ENCODE results near the gene CNTN4.

CNTN4 gene

GRCh38 chr3:2880218-2880756 lies 781.6 kb downstream of the CNTN4 start:
- Histone ChIP-seq H3K4me2 (ENCODE audit: insufficient read depth, low read length) (no peak overlapping the region), H3K9ac (ENCODE audit: low read depth, low read length) (no peak overlapping the region), H3K4me3 (ENCODE audit: low read depth in 1 of 2, low read length in 2 of 2) (no peak overlapping the region), H3K79me2 (ENCODE audit: insufficient read depth, low read length) (no peaks in the 10 kb centered on the region), H3K27me3 (ENCODE audit: insufficient read depth, low read length, poor library complexity) (no peaks in the 10 kb centered on the region), H3K27ac (ENCODE audit: low read length) (no peak overlapping the region), H3K4me1 (ENCODE audit: insufficient read depth, low read length) (no peaks in the 10 kb centered on the region), H3K9me3 (ENCODE audit: insufficient read depth, low read length, severe bottlenecking) (no peaks in the 10 kb centered on the region), H2AFZ (ENCODE audit: low read depth, low read length) (no peak overlapping the region), H4K20me1 (ENCODE audit: insufficient read depth, low read length) (no peaks in the 10 kb centered on the region), H3K36me3 (ENCODE audit: insufficient read depth, low read length) (no peaks in the 10 kb centered on the region)
- ATAC-seq (ENCODE audit: insufficient read depth, low read depth) (no peak), DNase-seq (no peak)
- TF ChIP-seq CTCF (IDR thresholded peaks at IDR 0.05; ENCODE audit: borderline replicate concordance, extremely low read depth, low read length, poor library complexity, severe bottlenecking) (no peak), EZH2 (IDR thresholded peaks at IDR 0.05; ENCODE audit: borderline replicate concordance, low read depth, low read length, severe bottlenecking) (no peak)

- no peak for DNase-seq
- Histone ChIP-seq H3K79me2 (ENCODE audit: insufficient read depth, low read length) (no peaks in the 10 kb centered on the region), H2AFZ (ENCODE audit: low read depth, low read length) (no peak overlapping the region), H3K9ac (ENCODE audit: low read depth, low read length) (no peak overlapping the region), H3K4me2 (ENCODE audit: insufficient read depth, low read length) (no peak overlapping the region), H3K9me3 (ENCODE audit: insufficient read depth, low read length, severe bottlenecking) (no peaks in the 10 kb centered on the region), H3K36me3 (ENCODE audit: insufficient read depth, low read length) (no peaks in the 10 kb centered on the region), H3K4me1 (ENCODE audit: insufficient read depth, low read length) (no peaks in the 10 kb centered on the region), H3K27me3 (ENCODE audit: insufficient read depth, low read length, poor library complexity) (no peaks in the 10 kb centered on the region), H3K4me3 (ENCODE audit: low read depth in 1 of 2, low read length in 2 of 2) (no peak overlapping the region), H3K27ac (ENCODE audit: low read length) (no peak overlapping the region), H4K20me1 (ENCODE audit: insufficient read depth, low read length) (no peaks in the 10 kb centered on the region)
- TF ChIP-seq EZH2 (IDR thresholded peaks at IDR 0.05; ENCODE audit: borderline replicate concordance, low read depth, low read length, severe bottlenecking), result no peak
- no peak for TF ChIP-seq CTCF (IDR thresholded peaks at IDR 0.05; ENCODE audit: borderline replicate concordance, extremely low read depth, low read length, poor library complexity, severe bottlenecking)
- ATAC-seq (ENCODE audit: insufficient read depth, low read depth), result no peak
Measured at GRCh38 chr3:2883283-2883682, 784.6 kb downstream of the CNTN4 start.

- Histone ChIP-seq H3K36me3 (ENCODE audit: insufficient read depth, low read length) (no peaks in the 10 kb centered on the region), H3K9me3 (ENCODE audit: insufficient read depth, low read length, severe bottlenecking) (no peaks in the 10 kb centered on the region), H3K27me3 (ENCODE audit: insufficient read depth, low read length, poor library complexity) (no peaks in the 10 kb centered on the region), H3K4me1 (ENCODE audit: insufficient read depth, low read length) (no peaks in the 10 kb centered on the region), H3K79me2 (ENCODE audit: insufficient read depth, low read length) (no peaks in the 10 kb centered on the region), H3K4me2 (ENCODE audit: insufficient read depth, low read length) (no peak overlapping the region), H3K4me3 (ENCODE audit: low read depth in 1 of 2, low read length in 2 of 2) (no peak overlapping the region), H4K20me1 (ENCODE audit: insufficient read depth, low read length) (no peaks in the 10 kb centered on the region), H3K9ac (ENCODE audit: low read depth, low read length) (no peak overlapping the region), H2AFZ (ENCODE audit: low read depth, low read length) (no peak overlapping the region), H3K27ac (ENCODE audit: low read length) (no peak overlapping the region)
- no peak for TF ChIP-seq CTCF (IDR thresholded peaks at IDR 0.05; ENCODE audit: borderline replicate concordance, extremely low read depth, low read length, poor library complexity, severe bottlenecking)
- TF ChIP-seq EZH2 (IDR thresholded peaks at IDR 0.05; ENCODE audit: borderline replicate concordance, low read depth, low read length, severe bottlenecking), result no peak
- ATAC-seq (ENCODE audit: insufficient read depth, low read depth) (no peak), DNase-seq (no peak)
Measured at GRCh38 chr3:2888592-2888991, 789.9 kb downstream of the CNTN4 start.

GRCh38 chr3:2889736-2890135 lies 791.1 kb downstream of the CNTN4 start:
- H3K79me2 ChIP-seq (ENCODE audit: insufficient read depth, low read length), result no peaks in the 10 kb centered on the region
- no peaks in the 10 kb centered on the region for H3K9me3 ChIP-seq (ENCODE audit: insufficient read depth, low read length, severe bottlenecking)
- TF ChIP-seq EZH2 (IDR thresholded peaks at IDR 0.05; ENCODE audit: borderline replicate concordance, low read depth, low read length, severe bottlenecking) (no peak), CTCF (IDR thresholded peaks at IDR 0.05; ENCODE audit: borderline replicate concordance, extremely low read depth, low read length, poor library complexity, severe bottlenecking) (no peak)
- no peaks in the 10 kb centered on the region for H4K20me1 ChIP-seq (ENCODE audit: insufficient read depth, low read length)
- H3K9ac ChIP-seq (ENCODE audit: low read depth, low read length), result no peak overlapping the region
- no peak for DNase-seq
- H3K36me3 ChIP-seq (ENCODE audit: insufficient read depth, low read length), result no peaks in the 10 kb centered on the region
- no peak overlapping the region for H3K27ac ChIP-seq (ENCODE audit: low read length)
- no peak overlapping the region for H3K4me2 ChIP-seq (ENCODE audit: insufficient read depth, low read length)
- H3K4me1 ChIP-seq (ENCODE audit: insufficient read depth, low read length), result no peaks in the 10 kb centered on the region
- H2AFZ ChIP-seq (ENCODE audit: low read depth, low read length), result no peak overlapping the region
- no peak overlapping the region for H3K4me3 ChIP-seq (ENCODE audit: low read depth in 1 of 2, low read length in 2 of 2)
- ATAC-seq (ENCODE audit: insufficient read depth, low read depth), result no peak
- no peaks in the 10 kb centered on the region for H3K27me3 ChIP-seq (ENCODE audit: insufficient read depth, low read length, poor library complexity)

Data from DND-41 (cell line).